HEK293 (cell line): Measurements from ENCODE around the gene SH3BP5.

Experiments
- CTCF ChIP-seq: fragments of 450-650 bp; formaldehyde crosslinking; IDR thresholded peaks from 2 replicates; pipeline ENCODE4 v1.5.1; 2016; ENCODE audit warnings: missing biosample characterization, missing genetic modification characterization
- FEZF1 ChIP-seq: fragments of 450-650 bp; formaldehyde crosslinking; IDR thresholded peaks from 2 replicates; pipeline ENCODE4 v1.5.1; 2016; ENCODE audit warnings: missing biosample characterization, missing genetic modification characterization
- INSM2 ChIP-seq: fragments of 450-650 bp; formaldehyde crosslinking; IDR thresholded peaks from 2 replicates; pipeline ENCODE4 v1.5.1; 2016; ENCODE audit warnings: missing biosample characterization, missing genetic modification characterization
- KLF8 ChIP-seq: fragments of 450-650 bp; formaldehyde crosslinking; IDR thresholded peaks from 2 replicates; pipeline ENCODE4 v1.5.1; 2016; ENCODE audit warnings: missing biosample characterization, missing genetic modification characterization
- PATZ1 ChIP-seq: fragments of 450-650 bp; formaldehyde crosslinking; IDR thresholded peaks from 2 replicates; pipeline ENCODE4 v1.5.1; 2016; ENCODE audit warnings: missing biosample characterization, missing genetic modification characterization
- REST ChIP-seq: fragments of 450-650 bp; formaldehyde crosslinking; IDR thresholded peaks from 2 replicates; pipeline ENCODE4 v1.5.1; 2016; ENCODE audit warnings: missing biosample characterization, missing genetic modification characterization
- SETDB1 ChIP-seq: IDR thresholded peaks from one replicate; pipeline ENCODE4 v1.6.1; 2017; ENCODE audit warnings: mild to moderate bottlenecking, low read length, moderate library complexity, mixed read lengths; ENCODE audit not compliant: insufficient read length
- YY1 ChIP-seq: fragments of 450-650 bp; formaldehyde crosslinking; IDR thresholded peaks from 2 replicates; pipeline ENCODE4 v1.5.1; 2018; ENCODE audit warnings: missing biosample characterization, missing genetic modification characterization
- ZBTB17 ChIP-seq: fragments of 450-650 bp; formaldehyde crosslinking; IDR thresholded peaks from 2 replicates; pipeline ENCODE4 v1.5.1; 2016; ENCODE audit warnings: missing biosample characterization, missing genetic modification characterization
- ZBTB44 ChIP-seq: fragments of 450-650 bp; IDR thresholded peaks from 2 replicates; pipeline ENCODE4 v1.5.1; 2018; ENCODE audit warnings: missing biosample characterization, mild to moderate bottlenecking, missing genetic modification characterization
- ZNF112 ChIP-seq: fragments of 450-650 bp; formaldehyde crosslinking; IDR thresholded peaks from 2 replicates; pipeline ENCODE4 v1.5.0; 2017; ENCODE audit warnings: missing biosample characterization, missing genetic modification characterization
- ZNF114 ChIP-seq: fragments of 450-650 bp; formaldehyde crosslinking; IDR thresholded peaks from 2 replicates; pipeline ENCODE4 v1.5.0; 2017; ENCODE audit warnings: missing biosample characterization, missing genetic modification characterization
- ZNF121 ChIP-seq: fragments of 450-650 bp; formaldehyde crosslinking; IDR thresholded peaks from 2 replicates; pipeline ENCODE4 v1.5.1; 2016; ENCODE audit warnings: missing biosample characterization, missing genetic modification characterization
- ZNF16 ChIP-seq: fragments of 450-650 bp; formaldehyde crosslinking; IDR thresholded peaks from 2 replicates; pipeline ENCODE4 v1.5.1; 2016; ENCODE audit warnings: low read depth, missing biosample characterization, missing genetic modification characterization
- ZNF248 ChIP-seq: fragments of 450-650 bp; formaldehyde crosslinking; IDR thresholded peaks from 2 replicates; pipeline ENCODE4 v1.5.1; 2017; ENCODE audit warnings: missing biosample characterization, missing genetic modification characterization
- ZNF560 ChIP-seq: fragments of 450-650 bp; formaldehyde crosslinking; IDR thresholded peaks from 2 replicates; pipeline ENCODE4 v1.5.1; 2017; ENCODE audit warnings: missing biosample characterization, missing genetic modification characterization, borderline replicate concordance
- ZNF585B ChIP-seq: fragments of 450-650 bp; formaldehyde crosslinking; IDR thresholded peaks from 2 replicates; pipeline ENCODE4 v1.5.1; 2016; ENCODE audit warnings: missing biosample characterization, missing genetic modification characterization
- ZNF596 ChIP-seq: fragments of 450-650 bp; IDR thresholded peaks from 2 replicates; pipeline ENCODE4 v1.5.0; 2018; ENCODE audit warnings: missing biosample characterization, mild to moderate bottlenecking, missing genetic modification characterization, moderate library complexity
- ZNF610 ChIP-seq: fragments of 450-650 bp; formaldehyde crosslinking; IDR thresholded peaks from 2 replicates; pipeline ENCODE4 v1.5.1; 2016; ENCODE audit warnings: missing biosample characterization, missing genetic modification characterization, borderline replicate concordance
- ZNF626 ChIP-seq: fragments of 450-650 bp; sonication (Bioruptor Pico); formaldehyde crosslinking; IDR thresholded peaks from 2 replicates; pipeline ENCODE4 v1.5.1; 2018; ENCODE audit warnings: missing biosample characterization, missing genetic modification characterization, inconsistent platforms
- ZNF639 ChIP-seq: fragments of 450-650 bp; formaldehyde crosslinking; IDR thresholded peaks from 2 replicates; pipeline ENCODE4 v1.5.1; 2016; ENCODE audit warnings: missing biosample characterization, missing genetic modification characterization
- ZNF692 ChIP-seq: fragments of 450-650 bp; formaldehyde crosslinking; IDR thresholded peaks from 2 replicates; pipeline ENCODE4 v1.5.1; 2016; ENCODE audit warnings: missing biosample characterization, missing genetic modification characterization
- ZNF76 ChIP-seq: fragments of 450-650 bp; formaldehyde crosslinking; IDR thresholded peaks from 2 replicates; pipeline ENCODE4; 2016; ENCODE audit warnings: low read depth, missing biosample characterization, missing genetic modification characterization, borderline replicate concordance
- ZNF843 ChIP-seq: fragments of 450-650 bp; formaldehyde crosslinking; IDR thresholded peaks from 2 replicates; pipeline ENCODE4 v1.5.1; 2016; ENCODE audit warnings: missing biosample characterization, missing genetic modification characterization
- ZSCAN16 ChIP-seq: fragments of 450-650 bp; formaldehyde crosslinking; IDR thresholded peaks from 2 replicates; pipeline ENCODE4 v1.5.1; 2016; ENCODE audit warnings: missing biosample characterization, missing genetic modification characterization

The SH3BP5 gene

GRCh38 chr3:15269091-15269989 is 63.0 kb downstream of the SH3BP5 start (continued):
- TF ChIP-seq ZNF639 (tag by site-specific recombination) = peak; percentile 64; the same call in 1 of the 2 replicates
- no peak for TF ChIP-seq YY1 (tag by site-specific recombination)
- TF ChIP-seq ZNF16 (tag by site-specific recombination) = no peak
- peak; percentile 97 for TF ChIP-seq ZBTB17 (tag by site-specific recombination)
- TF ChIP-seq ZNF248 = no peak
- TF ChIP-seq ZSCAN16 (tag by site-specific recombination) = no peak
- no peak; the same call in 1 of the 2 replicates for TF ChIP-seq ZBTB44 (tag by site-specific recombination)
- TF ChIP-seq ZNF560 (tag by site-specific recombination) = no peak
- no peak for TF ChIP-seq INSM2 (tag by site-specific recombination)
- no peak for TF ChIP-seq SETDB1
- no peak for TF ChIP-seq ZNF114 (tag by site-specific recombination)
- TF ChIP-seq ZNF585B (tag by site-specific recombination) = no peak
- 0 out of 2 replicates have a peak, but pooled peaks have one; percentile 34 for TF ChIP-seq KLF8 (tag by site-specific recombination)
- TF ChIP-seq ZNF692 (tag by site-specific recombination) = peak; percentile 48
- TF ChIP-seq REST (tag by site-specific recombination) = no peak
- no peak for TF ChIP-seq ZNF596
- no peak for TF ChIP-seq ZNF626 (tag by site-specific recombination)
- TF ChIP-seq ZNF112 = no peak
- no peak for TF ChIP-seq ZNF843
- no peak for TF ChIP-seq ZNF76
- TF ChIP-seq FEZF1 (tag by site-specific recombination) = no peak
- TF ChIP-seq CTCF (tag by site-specific recombination) = no peak
- no peak for TF ChIP-seq ZNF610
- peak; percentile 82 for TF ChIP-seq PATZ1 (tag by site-specific recombination)
- no peak for TF ChIP-seq ZNF121
